Lower leg skin (tissue), 4 donors: ENCODE measurements around the gene SLC44A2. TPM values are rescaled to one million over a fixed set of nuclear protein-coding genes. Genes with fewer than 3 reads are reported as not detected.

Experiments used
- DNase-seq, 2 donors: peaks; one replicate each; pipeline ENCODE4 v3.0.0-alpha.2; 2019; ENCODE audit warnings: low spot score in 2 of 2
- H3K4me3 ChIP-seq: fragments of 200-600 bp; sonication (generic); 2 replicates; pipeline ENCODE4 v1.5.1; 2017; ENCODE audit warnings: mild to moderate bottlenecking, low read depth; ENCODE audit not compliant: poor library complexity, severe bottlenecking
- CTCF ChIP-seq, 3 donors: fragments of 450-650 bp; IDR thresholded peaks; one replicate each; pipeline ENCODE4 v1.5.1; 2016; ENCODE audit warnings: antibody characterized with exemption in 3 of 3, mild to moderate bottlenecking in 3 of 3, moderate library complexity in 2 of 3
- POLR2A ChIP-seq, 2 donors: fragments of 450-650 bp; IDR thresholded peaks; one replicate each; pipeline ENCODE4 v1.6.1; 2016 to 2017; ENCODE audit warnings: antibody characterized with exemption in 2 of 2, mild to moderate bottlenecking in 1 of 2, moderate library complexity in 1 of 2
- WGBS, 2 donors: methylation state at CpG; one replicate each; pipeline ENCODE4 v1.1.5; 2018; 5-methylcytosine and 5-hydroxymethylcytosine counted together
- intact Hi-C: fragments of 100-400 bp; cut with DNase I; formaldehyde crosslinking; loops from one replicate; pipeline ENCODE4 v1.15.0; 2023; ENCODE audit warnings: low total_unique reads
- total RNA-seq, 4 donors: library from RNA; depleted of rRNA; stranded (reverse); fragments of >200 nt; gene quantifications; one replicate each; pipeline ENCODE4 v1.1.0, GENCODE V29; 2016

SLC44A2 gene
- total RNA-seq, 4 donors from 2014 or later = 100 to 180 (median 129) TPM

- WGBS, 2 donors = 43 to 59% methylated on average over 5 of the region's 5 CpGs
- intact Hi-C loops = no loop called here
- DNase-seq = no peak
- TF ChIP-seq CTCF (IDR thresholded peaks at IDR 0.05) (no peak), POLR2A (IDR thresholded peaks at IDR 0.05) (no peak)
- H3K4me3 ChIP-seq = no peak overlapping the region
Measured at GRCh38 chr19:10611907-10612306, 13.4 kb upstream of the SLC44A2 start.

GRCh38 chr19:10612499-10613119 lies 12.7 kb upstream of the SLC44A2 start:
- intact Hi-C loops = no loop called here
- H3K4me3 ChIP-seq = no peak overlapping the region
- peak in 1 of 2 donors; percentile 88 for DNase-seq
- 17 to 21% methylated on average over 11 to 15 of the region's 15 CpGs for WGBS, 2 donors
- TF ChIP-seq POLR2A (IDR thresholded peaks at IDR 0.05) = no peak
- no peak for TF ChIP-seq CTCF (IDR thresholded peaks at IDR 0.05)

GRCh38 chr19:10615429-10616023 lies 9.8 kb upstream of the SLC44A2 start:
- DNase-seq = no peak
- TF ChIP-seq POLR2A (IDR thresholded peaks at IDR 0.05) = no peak
- 94 to 95% methylated on average over 14 of the region's 14 CpGs for WGBS, 2 donors
- intact Hi-C loops = no loop called here
- H3K4me3 ChIP-seq = no peak overlapping the region

- intact Hi-C loops = no loop called here
Measured at GRCh38 chr19:10617409-10618121, 7.8 kb upstream of the SLC44A2 start.

GRCh38 chr19:10618846-10619245 lies 6.5 kb upstream of the SLC44A2 start:
- intact Hi-C loops = no loop called here
- TF ChIP-seq CTCF (IDR thresholded peaks at IDR 0.05) (no peak), POLR2A (IDR thresholded peaks at IDR 0.05) (no peak)
- 89 to 94% methylated on average over 8 of the region's 8 CpGs for WGBS, 2 donors
- DNase-seq = no peak
- no peak overlapping the region for H3K4me3 ChIP-seq

More at GRCh38 chr19:10617409-10618121, 7.8 kb upstream of the SLC44A2 start:
- WGBS, 2 donors = 49 to 51% methylated on average over 15 of the region's 15 CpGs
- TF ChIP-seq POLR2A (IDR thresholded peaks at IDR 0.05) = no peak
- no peak for TF ChIP-seq CTCF (IDR thresholded peaks at IDR 0.05)
- no peak overlapping the region for H3K4me3 ChIP-seq
- no peak for DNase-seq

GRCh38 chr19:10620786-10621185 lies 4.6 kb upstream of the SLC44A2 start:
- DNase-seq = no peak
- WGBS, 2 donors = 91 to 94% methylated on average over 4 of the region's 4 CpGs
- TF ChIP-seq POLR2A (IDR thresholded peaks at IDR 0.05) (no peak), CTCF (IDR thresholded peaks at IDR 0.05) (no peak)
- intact Hi-C loops = no loop called here
- H3K4me3 ChIP-seq = no peak overlapping the region
